Karpas-422 (cell line): Measurements from ENCODE around the gene POLR2J3. TPM values are rescaled to one million over a fixed set of nuclear protein-coding genes. Genes with fewer than 3 reads are reported as not detected.
"Not testable (repeated sequence)": the region's sequence is repeated elsewhere in the genome, so short reads cannot be mapped to it uniquely, and the experiment has no call there.

Experiments used
- DNase-seq: peaks from one replicate; pipeline ENCODE4 v3.0.0-alpha.2; 2015
- H2AFZ ChIP-seq: fragments of 200-600 bp; sonication (generic); 2 replicates; pipeline ENCODE4 v1.6.1; 2014; ENCODE audit warnings: antibody characterized with exemption, low read length, mixed read lengths
- H3K27ac ChIP-seq: fragments of 200-600 bp; sonication (generic); 2 replicates; pipeline ENCODE4 v1.5.1; 2014; ENCODE audit warnings: mild to moderate bottlenecking, low read length, moderate library complexity
- H3K27me3 ChIP-seq: fragments of 200-600 bp; sonication (generic); 2 replicates; pipeline ENCODE4 v1.6.1; 2014; ENCODE audit warnings: low read length, mixed read lengths
- H3K36me3 ChIP-seq: fragments of 200-600 bp; sonication (generic); 2 replicates; pipeline ENCODE4 v1.6.1; 2014; ENCODE audit warnings: low read length, mixed read lengths; ENCODE audit not compliant: insufficient read depth
- H3K4me1 ChIP-seq: fragments of 200-600 bp; sonication (generic); 2 replicates; pipeline ENCODE4 v1.6.1; 2014; ENCODE audit warnings: mild to moderate bottlenecking, low read length, mixed read lengths
- H3K4me2 ChIP-seq: fragments of 200-600 bp; sonication (generic); 2 replicates; pipeline ENCODE4 v1.6.1; 2014; ENCODE audit warnings: low read length, low read depth, mild to moderate bottlenecking; ENCODE audit not compliant: poor library complexity, severe bottlenecking
- H3K4me3 ChIP-seq: fragments of 200-600 bp; sonication (generic); 2 replicates; pipeline ENCODE4 v1.5.1; 2014; ENCODE audit warnings: mild to moderate bottlenecking, antibody characterized with exemption, low read length, mixed read lengths
- H3K79me2 ChIP-seq: fragments of 200-600 bp; sonication (generic); 2 replicates; pipeline ENCODE4 v1.6.1; 2014; ENCODE audit warnings: mild to moderate bottlenecking, low read length, mixed read lengths
- H3K9ac ChIP-seq: fragments of 200-600 bp; sonication (generic); 2 replicates; pipeline ENCODE4 v1.6.0; 2014; ENCODE audit warnings: low read length
- H3K9me2 ChIP-seq: fragments of 200-600 bp; sonication (generic), shearing (Covaris generic); replicated peaks from 2 replicates; pipeline ENCODE4 v1.6.0; 2014; ENCODE audit warnings: mild to moderate bottlenecking, low read length, moderate library complexity; ENCODE audit not compliant: insufficient read depth
- H3K9me3 ChIP-seq: fragments of 300-700, 200-600 bp; sonication (generic); 2 replicates; pipeline ENCODE4 v1.6.1; 2014; ENCODE audit warnings: low read length, mixed read lengths
- H4K20me1 ChIP-seq: fragments of 200-600 bp; sonication (generic); 2 replicates; pipeline ENCODE4 v1.6.1; 2014; ENCODE audit warnings: mild to moderate bottlenecking, antibody characterized with exemption, low read length, low read depth; ENCODE audit not compliant: insufficient read depth
- total RNA-seq: library from RNA; depleted of rRNA; stranded (reverse); fragments of >200 nt; shearing (Covaris generic); gene quantifications from 2 replicates; pipeline ENCODE4 v1.2.3, GENCODE V29; 2014; ENCODE audit warnings: low replicate concordance

Gene POLR2J3
- total RNA-seq, 1 experiment from 2014 or later: 45.5 TPM

DNA sequence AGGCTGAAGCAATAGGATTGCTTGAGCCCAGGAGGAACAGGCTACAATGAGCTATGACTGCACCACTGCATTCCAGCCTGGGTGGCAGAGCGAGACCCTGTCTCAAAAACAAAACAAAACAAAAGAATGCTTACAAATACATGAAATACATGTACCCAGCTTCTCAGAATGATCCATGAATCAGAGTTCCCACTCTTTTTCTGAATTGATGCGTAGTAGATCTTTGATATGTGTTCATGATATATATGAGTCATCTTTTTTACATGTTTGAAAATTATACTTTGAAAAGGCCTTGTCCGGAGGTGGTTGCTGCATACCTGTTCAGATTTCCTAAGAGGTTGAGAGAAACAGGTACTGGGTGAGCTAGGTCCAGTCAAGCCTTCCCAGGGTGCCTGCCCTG lies 4.0 kb upstream of the POLR2J3 start:
- not testable (repeated sequence) for DNase-seq, H3K27ac ChIP-seq, H4K20me1 ChIP-seq, H3K9me2 ChIP-seq, H3K79me2 ChIP-seq, H3K9me3 ChIP-seq, H3K9ac ChIP-seq, H3K4me2 ChIP-seq, H3K27me3 ChIP-seq, H3K4me1 ChIP-seq, H2AFZ ChIP-seq, H3K4me3 ChIP-seq, H3K36me3 ChIP-seq

GRCh38 chr7:102574607-102575006 lies 2.2 kb upstream of the POLR2J3 start:
- not testable (repeated sequence) for H3K9me2 ChIP-seq, H3K27ac ChIP-seq, H3K36me3 ChIP-seq, H3K4me1 ChIP-seq, H3K9ac ChIP-seq, H3K27me3 ChIP-seq, H3K4me3 ChIP-seq, H3K79me2 ChIP-seq, DNase-seq, H3K4me2 ChIP-seq, H4K20me1 ChIP-seq, H3K9me3 ChIP-seq, H2AFZ ChIP-seq

DNA sequence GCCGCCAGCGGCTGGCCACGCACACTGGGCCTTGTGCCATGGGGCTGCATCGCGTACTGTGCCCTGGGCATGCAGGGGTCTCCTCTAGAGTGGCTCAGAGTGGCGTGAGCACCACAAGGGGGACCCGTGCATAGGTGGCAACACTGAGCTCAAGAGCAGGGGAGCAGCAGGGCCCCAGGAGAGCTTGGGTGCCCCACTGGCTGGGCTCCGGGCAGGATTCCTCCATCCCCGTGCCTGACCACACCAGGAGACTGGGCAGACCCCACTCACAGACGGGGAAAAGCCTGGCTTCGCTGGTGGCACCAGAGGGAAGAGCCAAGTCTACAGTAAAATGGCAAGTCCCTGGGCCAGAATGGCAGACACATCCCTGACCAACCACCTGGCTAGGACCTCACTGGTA lies 3.8 kb downstream of the POLR2J3 start:
- H3K4me3 ChIP-seq, H3K4me2 ChIP-seq, H2AFZ ChIP-seq, H3K36me3 ChIP-seq, H3K9ac ChIP-seq, DNase-seq, H3K79me2 ChIP-seq, H3K9me3 ChIP-seq, H4K20me1 ChIP-seq, H3K9me2 ChIP-seq, H3K27ac ChIP-seq, H3K4me1 ChIP-seq, H3K27me3 ChIP-seq: not testable (repeated sequence)

GRCh38 chr7:102550808-102551422 lies 21.5 kb downstream of the POLR2J3 start, which contains the start of gene SPDYE2:
Gene SPDYE2, plus strand, starts transcription at chr7:102551226. Its CDS starts 2,030 bp downstream, at chr7:102553256.
- not testable (repeated sequence) for H3K27me3 ChIP-seq, H3K4me3 ChIP-seq, H3K9me2 ChIP-seq, H3K79me2 ChIP-seq, H4K20me1 ChIP-seq, H3K9ac ChIP-seq, H3K4me1 ChIP-seq, H3K27ac ChIP-seq, H3K36me3 ChIP-seq, H3K9me3 ChIP-seq, DNase-seq, H2AFZ ChIP-seq, H3K4me2 ChIP-seq

GRCh38 chr7:102546353-102546752 lies 26.0 kb downstream of the POLR2J3 start:
- not testable (repeated sequence) for H3K27me3 ChIP-seq, DNase-seq, H3K27ac ChIP-seq, H4K20me1 ChIP-seq, H2AFZ ChIP-seq, H3K9me3 ChIP-seq, H3K4me2 ChIP-seq, H3K4me3 ChIP-seq, H3K36me3 ChIP-seq, H3K9ac ChIP-seq, H3K79me2 ChIP-seq, H3K4me1 ChIP-seq, H3K9me2 ChIP-seq

DNA sequence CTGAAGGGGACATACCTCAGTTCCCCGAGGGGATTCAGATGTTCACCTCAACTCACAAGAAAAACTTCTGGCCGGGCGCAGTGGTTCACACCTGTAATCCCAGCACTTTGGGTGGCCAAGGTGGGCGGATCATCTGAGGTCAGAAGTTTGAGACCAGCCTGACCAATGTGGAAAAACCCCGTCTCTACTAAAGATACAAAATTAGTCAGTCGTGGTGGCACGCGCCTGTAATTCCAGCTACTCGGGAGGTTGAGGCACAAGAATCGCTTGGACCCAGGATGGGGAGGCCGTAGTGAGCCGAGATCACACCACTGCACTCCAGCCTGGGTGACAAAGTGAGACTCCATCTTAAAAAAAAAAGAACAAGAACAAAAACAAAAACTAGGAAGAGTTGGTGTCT lies 27.1 kb downstream of the POLR2J3 start:
- H3K4me2 ChIP-seq, H3K79me2 ChIP-seq, H3K9me2 ChIP-seq, H3K9me3 ChIP-seq, H4K20me1 ChIP-seq, H3K4me3 ChIP-seq, H3K9ac ChIP-seq, H3K27ac ChIP-seq, H3K4me1 ChIP-seq, H2AFZ ChIP-seq, H3K27me3 ChIP-seq, DNase-seq, H3K36me3 ChIP-seq: not testable (repeated sequence)

GRCh38 chr7:102544372-102544771 lies 28.0 kb downstream of the POLR2J3 start:
- not testable (repeated sequence) for H2AFZ ChIP-seq, H3K4me1 ChIP-seq, DNase-seq, H3K27ac ChIP-seq, H3K9ac ChIP-seq, H3K9me3 ChIP-seq, H3K27me3 ChIP-seq, H3K79me2 ChIP-seq, H3K9me2 ChIP-seq, H3K36me3 ChIP-seq, H3K4me2 ChIP-seq, H4K20me1 ChIP-seq, H3K4me3 ChIP-seq

GRCh38 chr7:102543596-102543995 lies 28.8 kb downstream of the POLR2J3 start, which contains the start of gene UPK3BL2:
Gene UPK3BL2, minus strand, starts transcription at chr7:102543696. Its CDS starts 60 bp downstream, at chr7:102543636.
- not testable (repeated sequence) for H2AFZ ChIP-seq

DNA sequence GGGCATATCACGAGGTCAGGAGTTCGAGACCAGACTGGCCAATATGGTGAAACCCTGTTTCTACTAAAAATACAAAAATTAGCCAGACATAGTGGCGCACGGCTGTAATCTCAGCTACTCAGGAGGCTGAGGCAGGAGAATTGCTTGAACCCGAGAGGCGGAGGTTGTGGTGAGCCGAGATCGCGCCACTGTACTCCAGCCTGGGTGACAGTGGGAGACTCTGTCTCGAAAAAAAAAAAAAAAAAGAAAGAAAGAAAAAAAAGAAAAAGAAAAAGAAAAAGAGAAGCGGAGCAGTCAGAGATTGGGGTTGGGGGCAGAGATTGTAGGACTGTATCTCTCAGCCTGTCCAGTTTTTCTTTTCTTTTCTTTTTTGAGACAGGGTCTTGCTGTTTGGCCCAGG lies 29.6 kb downstream of the POLR2J3 start:
- H3K27ac ChIP-seq, H3K9ac ChIP-seq, H3K27me3 ChIP-seq, H3K4me3 ChIP-seq, H3K79me2 ChIP-seq, H3K36me3 ChIP-seq, H3K4me2 ChIP-seq, H4K20me1 ChIP-seq, H2AFZ ChIP-seq, H3K9me2 ChIP-seq, H3K4me1 ChIP-seq, H3K9me3 ChIP-seq, DNase-seq: not testable (repeated sequence)

More at GRCh38 chr7:102543596-102543995, 28.8 kb downstream of the POLR2J3 start, which contains the start of gene UPK3BL2:
- not testable (repeated sequence) for DNase-seq, H3K27ac ChIP-seq, H3K4me1 ChIP-seq, H3K9me3 ChIP-seq, H3K9me2 ChIP-seq, H3K4me2 ChIP-seq, H3K27me3 ChIP-seq, H3K4me3 ChIP-seq, H4K20me1 ChIP-seq, H3K9ac ChIP-seq, H3K79me2 ChIP-seq, H3K36me3 ChIP-seq
